Ectodermal cell (in vitro differentiated cells): ENCODE measurements around the gene CCNI.
"Not testable (repeated sequence)": the region's sequence is repeated elsewhere in the genome, so short reads cannot be mapped to it uniquely, and the experiment has no call there.

Source experiments
- H3K27ac ChIP-seq: 2 replicates; pipeline ENCODE4 v1.7.0; 2013; ENCODE audit warnings: mild to moderate bottlenecking, low read depth, low read length; ENCODE audit not compliant: insufficient read depth, poor library complexity, severe bottlenecking
- H3K27me3 ChIP-seq: 2 replicates; pipeline ENCODE4 v1.7.0; 2013; ENCODE audit warnings: mild to moderate bottlenecking, low read length; ENCODE audit not compliant: insufficient read depth, control insufficient read depth, poor library complexity, severe bottlenecking
- H3K36me3 ChIP-seq: one replicate; pipeline ENCODE4 v1.7.0; 2013; ENCODE audit warnings: low read length; ENCODE audit not compliant: control insufficient read depth, insufficient read depth
- H3K4me1 ChIP-seq: one replicate; pipeline ENCODE4 v1.7.0; 2013; ENCODE audit warnings: low read length; ENCODE audit not compliant: control insufficient read depth, insufficient read depth
- H3K4me3 ChIP-seq: 2 replicates; pipeline ENCODE4 v1.7.0; 2013; ENCODE audit warnings: low read depth, low read length, control low read depth; ENCODE audit not compliant: insufficient read depth
- H3K9me3 ChIP-seq: 2 replicates; pipeline ENCODE4 v1.7.0; 2013; ENCODE audit warnings: mild to moderate bottlenecking, low read length, moderate library complexity; ENCODE audit not compliant: control insufficient read depth
- WGBS, 2 experiments: methylation state at CpG; one replicate each; pipeline ENCODE4 v1.1.7; 2013; ENCODE audit warnings: missing lambda C conversion rate in 2 of 2; 5-methylcytosine and 5-hydroxymethylcytosine counted together

Gene CCNI

GRCh38 chr4:77084019-77084639, 8.3 kb upstream of the CCNI start:
- Histone ChIP-seq H3K27me3 (no peaks in the 10 kb centered on the region), H3K4me1 (no peaks in the 10 kb centered on the region), H3K4me3 (no peak overlapping the region), H3K36me3 (no peaks in the 10 kb centered on the region), H3K9me3 (no peaks in the 10 kb centered on the region), H3K27ac (no peak overlapping the region)
- 92 to 94% methylated on average over 10 of the region's 10 CpGs for WGBS, 2 experiments

GRCh38 chr4:77082886-77083608, 7.3 kb upstream of the CCNI start:
- H3K4me1 ChIP-seq, result no peaks in the 10 kb centered on the region
- 89 to 97% methylated on average over 11 of the region's 11 CpGs for WGBS, 2 experiments
- H3K9me3 ChIP-seq, result no peaks in the 10 kb centered on the region
- H3K27me3 ChIP-seq, result no peaks in the 10 kb centered on the region
- no peak overlapping the region for H3K4me3 ChIP-seq
- no peak overlapping the region for H3K27ac ChIP-seq
- no peaks in the 10 kb centered on the region for H3K36me3 ChIP-seq

GRCh38 chr4:77080806-77081205, 5.0 kb upstream of the CCNI start:
- WGBS, 2 experiments, result 92 to 93% methylated on average over 7 of the region's 7 CpGs
- not testable (repeated sequence) for H3K36me3 ChIP-seq, H3K27ac ChIP-seq, H3K4me1 ChIP-seq, H3K27me3 ChIP-seq, H3K4me3 ChIP-seq, H3K9me3 ChIP-seq

GRCh38 chr4:77079281-77079680, 3.5 kb upstream of the CCNI start:
- Histone ChIP-seq H3K36me3 (no peaks in the 10 kb centered on the region), H3K9me3 (no peaks in the 10 kb centered on the region), H3K4me3 (no peak overlapping the region), H3K27me3 (no peaks in the 10 kb centered on the region), H3K27ac (no peak overlapping the region), H3K4me1 (no peaks in the 10 kb centered on the region)
- WGBS, 2 experiments, result 93 to 95% methylated on average over 5 of the region's 5 CpGs

GRCh38 chr4:77078401-77078800, 2.6 kb upstream of the CCNI start:
- no peak overlapping the region for H3K27ac ChIP-seq
- H3K36me3 ChIP-seq, result no peaks in the 10 kb centered on the region
- no peak overlapping the region for H3K4me3 ChIP-seq
- WGBS, 2 experiments, result 95% methylated on average over 2 of the region's 2 CpGs
- no peaks in the 10 kb centered on the region for H3K9me3 ChIP-seq
- peaks cover 3% of the 10 kb centered on the region for H3K4me1 ChIP-seq
- no peaks in the 10 kb centered on the region for H3K27me3 ChIP-seq

- Histone ChIP-seq H3K27me3 (no peaks in the 10 kb centered on the region), H3K27ac (no peak overlapping the region)
- WGBS, 2 experiments, result 95% methylated on average over 9 to 10 of the region's 10 CpGs
These were observed 1.3 kb upstream of the CCNI start for GRCh38 chr4:77076889-77077635.

GRCh38 chr4:77074981-77075855, 571 bp downstream of the CCNI start:
- peak overlapping the region; percentile 98 for H3K27ac ChIP-seq
- no peaks in the 10 kb centered on the region for H3K9me3 ChIP-seq
- H3K4me3 ChIP-seq, result peak overlapping the region; percentile 81
- WGBS, 2 experiments, result 0% methylated on average over 87 to 89 of the region's 89 CpGs
- H3K4me1 ChIP-seq, result peaks cover 12% of the 10 kb centered on the region
- no peaks in the 10 kb centered on the region for H3K36me3 ChIP-seq
- H3K27me3 ChIP-seq, result no peaks in the 10 kb centered on the region

More at GRCh38 chr4:77076889-77077635, 1.3 kb upstream of the CCNI start:
- H3K4me1 ChIP-seq, result peaks cover 7% of the 10 kb centered on the region
- H3K36me3 ChIP-seq, result no peaks in the 10 kb centered on the region
- no peaks in the 10 kb centered on the region for H3K9me3 ChIP-seq
- no peak overlapping the region for H3K4me3 ChIP-seq

GRCh38 chr4:77074381-77074831, 1.4 kb downstream of the CCNI start:
- Histone ChIP-seq H3K36me3 (no peaks in the 10 kb centered on the region), H3K4me1 (peaks cover 12% of the 10 kb centered on the region), H3K27ac (no peak overlapping the region), H3K27me3 (no peaks in the 10 kb centered on the region), H3K4me3 (peak overlapping the region; percentile 81), H3K9me3 (no peaks in the 10 kb centered on the region)
- WGBS, 2 experiments, result 21 to 28% methylated on average over 6 of the region's 6 CpGs

GRCh38 chr4:77073981-77074380, 1.8 kb downstream of the CCNI start:
- WGBS, 2 experiments, result 58 to 59% methylated on average over 4 to 5 of the region's 5 CpGs
- peak overlapping the region; percentile 81 for H3K4me3 ChIP-seq
- no peak overlapping the region for H3K27ac ChIP-seq
- no peaks in the 10 kb centered on the region for H3K27me3 ChIP-seq
- no peaks in the 10 kb centered on the region for H3K36me3 ChIP-seq
- peaks cover 12% of the 10 kb centered on the region for H3K4me1 ChIP-seq
- H3K9me3 ChIP-seq, result no peaks in the 10 kb centered on the region
